GM23338 (cell line): ENCODE results near the gene SOAT2. TPM values are rescaled to one million over a fixed set of nuclear protein-coding genes. Genes with fewer than 3 reads are reported as not detected.

ENCODE experiments used
- ATAC-seq: fragments of 200-7000 bp; cut with Tn5 transposase; 3 replicates; pipeline ENCODE4 v1.9.1; 2020
- DNase-seq: peaks from one replicate; pipeline ENCODE4 v3.0.0-alpha.2; 2015; ENCODE audit warnings: low spot score
- H2AFZ ChIP-seq: fragments of 200-600 bp; sonication (generic); 2 replicates; pipeline ENCODE4 v1.8.0; 2016; ENCODE audit warnings: antibody characterized with exemption, mild to moderate bottlenecking, moderate library complexity
- H3F3A ChIP-seq: fragments of 200-600 bp; sonication (generic); replicated peaks from 2 replicates; pipeline ENCODE4 v1.8.0; 2017; ENCODE audit warnings: antibody characterized with exemption, mixed run types, low read depth
- H3K27ac ChIP-seq: fragments of 200-600 bp; sonication (generic); 2 replicates; pipeline ENCODE4 v1.6.1; 2016; ENCODE audit warnings: low read depth
- H3K27me3 ChIP-seq: fragments of 200-600 bp; sonication (generic); 2 replicates; pipeline ENCODE4 v1.8.0; 2016; ENCODE audit warnings: mild to moderate bottlenecking, mixed run types, moderate library complexity; ENCODE audit not compliant: insufficient read depth
- H3K36me3 ChIP-seq: fragments of 200-600 bp; sonication (generic); 2 replicates; pipeline ENCODE4 v1.8.0; 2016; ENCODE audit warnings: mild to moderate bottlenecking; ENCODE audit not compliant: insufficient read depth
- H3K4me1 ChIP-seq: fragments of 200-600 bp; sonication (generic); 2 replicates; pipeline ENCODE4 v1.8.0; 2016; ENCODE audit warnings: mild to moderate bottlenecking, moderate library complexity; ENCODE audit not compliant: insufficient read depth
- H3K4me2 ChIP-seq: fragments of 200-600 bp; sonication (generic); 2 replicates; pipeline ENCODE4 v1.7.1; 2017; ENCODE audit warnings: mixed run types
- H3K4me3 ChIP-seq: fragments of 200-600 bp; sonication (generic); 2 replicates; pipeline ENCODE4 v1.6.1; 2016; ENCODE audit warnings: mixed run types
- H3K79me2 ChIP-seq: fragments of 200-600 bp; sonication (generic); replicated peaks from 2 replicates; pipeline ENCODE4 v1.8.0; 2017; ENCODE audit warnings: mild to moderate bottlenecking; ENCODE audit not compliant: insufficient read depth
- H3K9me2 ChIP-seq: fragments of 200-600 bp; sonication (generic); 2 replicates; pipeline ENCODE4 v1.8.0; 2017; ENCODE audit not compliant: insufficient read depth
- H4K20me1 ChIP-seq: fragments of 200-600 bp; sonication (generic); replicated peaks from 2 replicates; pipeline ENCODE4 v1.8.0; 2017; ENCODE audit warnings: mild to moderate bottlenecking; ENCODE audit not compliant: insufficient read depth
- H3K27ac Mint-ChIP-seq: 2 replicates; pipeline ENCODE4 v1.8.0; 2020; ENCODE audit warnings: inconsistent platforms, mild to moderate bottlenecking, moderate library complexity, mixed read lengths
- H3K27me3 Mint-ChIP-seq: 3 replicates; pipeline ENCODE4 v1.8.0; 2022; ENCODE audit warnings: low read depth, mild to moderate bottlenecking, moderate library complexity, mixed read lengths, inconsistent platforms; ENCODE audit not compliant: insufficient read depth, poor library complexity
- H3K36me3 Mint-ChIP-seq: 3 replicates; pipeline ENCODE4 v1.8.0; 2021; ENCODE audit warnings: low read depth, mild to moderate bottlenecking, inconsistent platforms, moderate library complexity, mixed read lengths
- H3K4me1 Mint-ChIP-seq: 3 replicates; pipeline ENCODE4 v1.8.0; 2020; ENCODE audit warnings: mild to moderate bottlenecking, inconsistent platforms, mixed read lengths
- H3K4me3 Mint-ChIP-seq: 3 replicates; pipeline ENCODE4 v1.8.0; 2021; ENCODE audit warnings: moderate library complexity, mild to moderate bottlenecking, inconsistent platforms, mixed read lengths
- H3K9me3 Mint-ChIP-seq: 3 replicates; pipeline ENCODE4 v1.8.0; 2020; ENCODE audit warnings: moderate library complexity, mild to moderate bottlenecking, inconsistent platforms, mixed read lengths
- ETS1 ChIP-seq: IDR thresholded peaks from 2 replicates; pipeline ENCODE4 v1.6.1; 2016; ENCODE audit warnings: antibody characterized with exemption
- EZH2 ChIP-seq: fragments of 200-600 bp; sonication (generic); IDR thresholded peaks from one replicate; pipeline ENCODE4 v1.8.0; 2017; ENCODE audit warnings: antibody characterized with exemption, mild to moderate bottlenecking, low read depth; ENCODE audit not compliant: unreplicated experiment
- EZH2phosphoT487 ChIP-seq: fragments of 200-600 bp; sonication (generic); IDR thresholded peaks from one replicate; pipeline ENCODE4 v1.8.1; 2018; ENCODE audit warnings: antibody characterized with exemption; ENCODE audit not compliant: unreplicated experiment
- JUNB ChIP-seq: IDR thresholded peaks from one replicate; pipeline ENCODE4 v1.6.1; 2016; ENCODE audit warnings: antibody characterized with exemption; ENCODE audit not compliant: unreplicated experiment
- NANOG ChIP-seq: IDR thresholded peaks from 2 replicates; pipeline ENCODE4 v1.6.1; 2016; ENCODE audit warnings: antibody characterized with exemption, borderline replicate concordance
- POLR2AphosphoS5 ChIP-seq: IDR thresholded peaks from 2 replicates; pipeline ENCODE4 v1.6.1; 2016; ENCODE audit warnings: antibody characterized with exemption, low read depth
- REST ChIP-seq: IDR thresholded peaks from one replicate; pipeline ENCODE4 v1.6.1; 2018; ENCODE audit warnings: antibody characterized with exemption; ENCODE audit not compliant: unreplicated experiment
- STAT1 ChIP-seq: IDR thresholded peaks from one replicate; pipeline ENCODE4 v1.6.1; 2016; ENCODE audit warnings: antibody characterized with exemption; ENCODE audit not compliant: unreplicated experiment
- ZNF114 ChIP-seq: fragments of 250-450 bp; sonication (Bioruptor Pico); IDR thresholded peaks from 2 replicates; pipeline ENCODE4 v1.5.0; 2020; ENCODE audit warnings: mild to moderate bottlenecking, moderate library complexity
- ZNF331 ChIP-seq: fragments of 250-450 bp; sonication (Bioruptor Pico); IDR thresholded peaks from 2 replicates; pipeline ENCODE4 v1.5.0; 2020; ENCODE audit warnings: low read depth, mild to moderate bottlenecking, moderate library complexity
- polyA plus RNA-seq: library from polyadenylated mRNA; unstranded; fragments of >200 nt; fragmentation: Nextera tagmentation; extraction: Ambion mirVana; gene quantifications from 2 replicates; pipeline ENCODE4 v1.2.1, GENCODE V29; 2016
- total RNA-seq: library from RNA; depleted of rRNA; stranded (reverse); fragments of >200 nt; shearing (Covaris generic); gene quantifications from 2 replicates; pipeline ENCODE4 v1.2.3, GENCODE V29; 2014

SOAT2 gene
- total and polyA plus RNA-seq, 2 experiments from 2014 or later, result not detected

- TF ChIP-seq ETS1, result no peak
- TF ChIP-seq REST, result no peak
Observed at GRCh38 chr12:53091756-53092155, 11.5 kb upstream of the SOAT2 start (continued).

GRCh38 chr12:53093777-53094393, 9.4 kb upstream of the SOAT2 start:
- Histone ChIP-seq H3K27me3 (peaks cover 22% of the 10 kb centered on the region), H3K9me2 (no peaks in the 10 kb centered on the region), H4K20me1 (no peaks in the 10 kb centered on the region), H3F3A (peaks cover 20% of the 10 kb centered on the region), H3K27ac (no peak overlapping the region), H3K79me2 (no peaks in the 10 kb centered on the region), H2AFZ (0 out of 2 replicates have a peak overlapping the region, but pooled peaks have one; percentile 78), H3K4me3 (no peak overlapping the region), H3K4me1 (peaks cover 22% of the 10 kb centered on the region), H3K36me3 (no peaks in the 10 kb centered on the region), H3K4me2 (no peak overlapping the region)
- Mint-ChIP-seq H3K27ac (no peak overlapping the region), H3K36me3 (no peaks in the 10 kb centered on the region; the same call in 2 of the 3 replicates), H3K9me3 (no peaks in the 10 kb centered on the region), H3K4me1 (peaks cover 29% of the 10 kb centered on the region), H3K4me3 (no peak overlapping the region; the same call in 2 of the 3 replicates), H3K27me3 (peaks cover 30% of the 10 kb centered on the region)
- DNase-seq, result no peak
- ATAC-seq, result no peak
- TF ChIP-seq POLR2AphosphoS5, result no peak
- no peak for TF ChIP-seq STAT1
- TF ChIP-seq ZNF331 (CRISPR knock-in tag), result no peak
- TF ChIP-seq JUNB, result no peak

- Histone ChIP-seq H3K4me1 (peaks cover 26% of the 10 kb centered on the region), H3K27me3 (peaks cover 26% of the 10 kb centered on the region), H4K20me1 (no peaks in the 10 kb centered on the region), H3F3A (peaks cover 23% of the 10 kb centered on the region), H2AFZ (0 out of 2 replicates have a peak overlapping the region, but pooled peaks have one; percentile 78), H3K4me3 (no peak overlapping the region), H3K36me3 (no peaks in the 10 kb centered on the region), H3K9me2 (no peaks in the 10 kb centered on the region), H3K79me2 (no peaks in the 10 kb centered on the region), H3K4me2 (no peak overlapping the region), H3K27ac (no peak overlapping the region)
- Mint-ChIP-seq H3K9me3 (no peaks in the 10 kb centered on the region), H3K27me3 (peaks cover 35% of the 10 kb centered on the region), H3K27ac (no peak overlapping the region), H3K4me3 (no peak overlapping the region), H3K36me3 (no peaks in the 10 kb centered on the region; the same call in 2 of the 3 replicates), H3K4me1 (peaks cover 34% of the 10 kb centered on the region)
- no peak for DNase-seq
- no peak for ATAC-seq
- TF ChIP-seq EZH2phosphoT487 (no peak), REST (no peak), NANOG (no peak), ETS1 (no peak), ZNF114 (CRISPR knock-in tag) (no peak), POLR2AphosphoS5 (no peak), STAT1 (no peak), JUNB (no peak), EZH2 (no peak)
Observed at GRCh38 chr12:53094394-53094787, 8.9 kb upstream of the SOAT2 start.
